Testis (tissue), 3 donors: ENCODE data around the gene CA10. TPM values are rescaled to one million over a fixed set of nuclear protein-coding genes. Genes with fewer than 3 reads are reported as not detected.
A peak's percentile ranks its signal among the peaks of the same experiment; 100 is the strongest.

Experiments used
- DNase-seq: peaks from one replicate; pipeline ENCODE4 v3.0.0-alpha.2; 2019
- H3K27ac ChIP-seq, 2 donors: fragments of 200-600 bp; sonication (generic); one replicate each; pipeline ENCODE4 v1.5.1; 2019
- H3K27me3 ChIP-seq: fragments of 200-600 bp; sonication (generic); one replicate; pipeline ENCODE4 v1.5.1; 2019
- H3K36me3 ChIP-seq: fragments of 200-600 bp; sonication (generic); one replicate; pipeline ENCODE4 v1.5.1; 2017; ENCODE audit warnings: low read depth; ENCODE audit errors: missing control alignments
- H3K4me1 ChIP-seq: fragments of 200-600 bp; sonication (generic); one replicate; pipeline ENCODE4 v1.5.1; 2019
- H3K4me3 ChIP-seq, 2 donors: fragments of 200-600 bp; sonication (generic); one replicate each; pipeline ENCODE4 v1.5.1; 2017 to 2019
- H3K9me3 ChIP-seq: fragments of 200-600 bp; sonication (generic); one replicate; pipeline ENCODE4 v1.5.1; 2017
- POLR2A ChIP-seq: fragments of 450-650 bp; IDR thresholded peaks from one replicate; pipeline ENCODE4 v1.6.1; 2017; ENCODE audit warnings: antibody characterized with exemption, mild to moderate bottlenecking, moderate library complexity
- WGBS, 2 donors: methylation state at CpG; one replicate each; pipeline ENCODE4 v1.1.5; 2018; 5-methylcytosine and 5-hydroxymethylcytosine counted together
- intact Hi-C: fragments of 100-400 bp; cut with DNase I; formaldehyde crosslinking; loops from one replicate; pipeline ENCODE4 v1.15.1; 2023; ENCODE audit warnings: low total_unique reads
- polyA plus RNA-seq: library from polyadenylated mRNA; stranded (reverse); fragments of 350-450 nt; fragmentation: Illumina TruSeq; extraction: RNeasy Lipid Tissue Mini Kit (QIAGEN cat#74804); gene quantifications from one replicate; pipeline ENCODE4 v1.2.3, GENCODE V29; 2014; ENCODE audit warnings: low read depth, low replicate concordance; ENCODE audit not compliant: insufficient read depth
- total RNA-seq, 2 donors: library from RNA; depleted of rRNA; stranded (reverse); fragments of >200 nt; gene quantifications; one replicate each; pipeline ENCODE4 v1.2.3, GENCODE V29; 2016
- TF ChIP-seq, protein P1 (sequence below), 3 experiments: fragments of 450-650 bp in 2 of 3; fragments of 200-600 bp in 1 of 3; sonication (generic) in 1 of 3; IDR thresholded peaks; one replicate each; pipeline ENCODE4 v1.5.1; 2016 to 2019; ENCODE audit warnings: antibody characterized with exemption in 3 of 3, mild to moderate bottlenecking in 2 of 3, moderate library complexity in 1 of 3

Gene CA10
- total and polyA plus RNA-seq, 3 donors from 2014 or later, result 5.0 to 30.7 (median 5.3) TPM

DNA sequence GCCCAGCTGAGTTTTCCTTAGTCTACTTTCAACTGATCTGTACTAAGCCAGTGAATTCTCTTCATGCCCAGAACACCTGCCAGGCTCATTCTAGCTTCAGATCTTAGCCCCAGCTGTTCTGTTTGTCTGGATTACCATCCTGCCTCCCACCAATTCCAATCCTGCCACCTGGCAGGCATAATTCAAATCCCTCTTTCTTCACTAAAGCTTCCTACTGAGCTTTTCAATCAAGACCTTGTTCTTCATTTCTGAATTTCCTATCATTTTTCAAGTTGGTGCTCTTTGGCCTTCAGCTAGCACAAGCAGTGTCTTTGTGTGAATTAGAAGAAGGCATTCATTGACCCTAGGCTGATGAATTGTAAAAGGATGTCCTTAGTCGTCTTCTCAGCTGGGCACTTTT is 540.5 kb downstream of the CA10 start:
- Histone ChIP-seq H3K27ac (no peak overlapping the region), H3K36me3 (no peaks in the 10 kb centered on the region), H3K4me3 (no peak overlapping the region), H3K4me1 (no peaks in the 10 kb centered on the region), H3K9me3 (no peaks in the 10 kb centered on the region), H3K27me3 (no peaks in the 10 kb centered on the region)
- intact Hi-C loops, result no loop called here
- WGBS, 2 donors, result 60 to 71% methylated on average over 1 of the region's 1 CpG
- no peak for DNase-seq
- no peak for TF ChIP-seq POLR2A
- TF ChIP-seq, protein P1, sequence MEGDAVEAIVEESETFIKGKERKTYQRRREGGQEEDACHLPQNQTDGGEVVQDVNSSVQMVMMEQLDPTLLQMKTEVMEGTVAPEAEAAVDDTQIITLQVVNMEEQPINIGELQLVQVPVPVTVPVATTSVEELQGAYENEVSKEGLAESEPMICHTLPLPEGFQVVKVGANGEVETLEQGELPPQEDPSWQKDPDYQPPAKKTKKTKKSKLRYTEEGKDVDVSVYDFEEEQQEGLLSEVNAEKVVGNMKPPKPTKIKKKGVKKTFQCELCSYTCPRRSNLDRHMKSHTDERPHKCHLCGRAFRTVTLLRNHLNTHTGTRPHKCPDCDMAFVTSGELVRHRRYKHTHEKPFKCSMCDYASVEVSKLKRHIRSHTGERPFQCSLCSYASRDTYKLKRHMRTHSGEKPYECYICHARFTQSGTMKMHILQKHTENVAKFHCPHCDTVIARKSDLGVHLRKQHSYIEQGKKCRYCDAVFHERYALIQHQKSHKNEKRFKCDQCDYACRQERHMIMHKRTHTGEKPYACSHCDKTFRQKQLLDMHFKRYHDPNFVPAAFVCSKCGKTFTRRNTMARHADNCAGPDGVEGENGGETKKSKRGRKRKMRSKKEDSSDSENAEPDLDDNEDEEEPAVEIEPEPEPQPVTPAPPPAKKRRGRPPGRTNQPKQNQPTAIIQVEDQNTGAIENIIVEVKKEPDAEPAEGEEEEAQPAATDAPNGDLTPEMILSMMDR (IDR thresholded peaks at IDR 0.05), result no peak

DNA sequence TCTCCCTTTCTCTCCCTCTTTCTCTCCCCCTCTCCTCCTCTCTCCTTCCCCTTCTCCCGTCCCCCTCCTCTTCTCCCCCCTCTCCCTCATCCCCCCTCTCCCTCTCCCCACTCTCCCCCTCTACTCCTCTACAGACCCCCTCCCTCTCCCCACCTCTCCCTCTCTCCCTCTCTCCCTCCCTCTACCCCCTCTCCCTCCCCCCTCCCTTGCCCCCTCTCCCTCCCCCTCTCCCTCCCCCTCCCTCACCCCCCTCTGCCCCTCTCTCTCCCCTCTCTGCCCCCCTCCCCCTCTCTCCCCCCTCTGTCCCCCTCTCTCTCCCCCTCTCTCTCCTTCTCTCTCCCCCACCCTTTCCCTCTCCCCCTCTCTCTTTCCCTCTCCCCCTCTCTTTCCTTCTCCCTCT is 545.3 kb downstream of the CA10 start:
- intact Hi-C loops, result no loop called here
- Histone ChIP-seq H3K9me3 (no peaks in the 10 kb centered on the region), H3K4me1 (no peaks in the 10 kb centered on the region), H3K36me3 (no peaks in the 10 kb centered on the region), H3K27me3 (no peaks in the 10 kb centered on the region), H3K27ac (no peak overlapping the region), H3K4me3 (no peak overlapping the region)
- DNase-seq, result no peak
- WGBS, 2 donors, result 80 to 82% methylated on average over 1 of the region's 1 CpG
- TF ChIP-seq POLR2A, result no peak

GRCh38 chr17:51612692-51613091 is 545.8 kb downstream of the CA10 start:
- DNase-seq, result no peak
- no peaks in the 10 kb centered on the region for H3K36me3 ChIP-seq
- TF ChIP-seq, protein P1 (IDR thresholded peaks at IDR 0.05), result no peak
- no peak for TF ChIP-seq POLR2A
- 88 to 94% methylated on average over 3 of the region's 3 CpGs for WGBS, 2 donors
- H3K4me1 ChIP-seq, result no peaks in the 10 kb centered on the region
- H3K9me3 ChIP-seq, result no peaks in the 10 kb centered on the region
- H3K27me3 ChIP-seq, result no peaks in the 10 kb centered on the region
- H3K4me3 ChIP-seq, result no peak overlapping the region
- H3K27ac ChIP-seq, result no peak overlapping the region
- intact Hi-C loops, result no loop called here

- DNase-seq, result peak; percentile 17
- WGBS, 2 donors, result 64% methylated on average over 6 of the region's 6 CpGs
- intact Hi-C loops, result no loop called here
These were observed 546.9 kb downstream of the CA10 start for GRCh38 chr17:51611585-51611984.

GRCh38 chr17:51610834-51611233 is 547.7 kb downstream of the CA10 start:
- no peaks in the 10 kb centered on the region for H3K4me1 ChIP-seq
- 76 to 79% methylated on average over 5 of the region's 5 CpGs for WGBS, 2 donors
- H3K27me3 ChIP-seq, result no peaks in the 10 kb centered on the region
- intact Hi-C loops, result no loop called here
- no peaks in the 10 kb centered on the region for H3K36me3 ChIP-seq
- no peak overlapping the region for H3K27ac ChIP-seq
- H3K9me3 ChIP-seq, result no peaks in the 10 kb centered on the region
- no peak for DNase-seq
- H3K4me3 ChIP-seq, result no peak overlapping the region
- no peak for TF ChIP-seq POLR2A
- TF ChIP-seq, protein P1 (IDR thresholded peaks at IDR 0.05), result no peak

More at GRCh38 chr17:51611585-51611984, 546.9 kb downstream of the CA10 start:
- no peak overlapping the region for H3K27ac ChIP-seq
- H3K4me3 ChIP-seq, result no peak overlapping the region
- no peaks in the 10 kb centered on the region for H3K9me3 ChIP-seq
- H3K4me1 ChIP-seq, result no peaks in the 10 kb centered on the region
- no peaks in the 10 kb centered on the region for H3K27me3 ChIP-seq
- TF ChIP-seq, protein P1 (IDR thresholded peaks at IDR 0.05), result no peak
- no peak for TF ChIP-seq POLR2A
- H3K36me3 ChIP-seq, result no peaks in the 10 kb centered on the region
